Activated CD8-positive, alpha-beta memory T cell treated with anti-CD3 and anti-CD28 coated beads, Interleukin-2, amount 50 U/mL, for 24 hours (primary cell): ENCODE measurements around the gene LMO1.

Source experiments
- DNase-seq: peaks from one replicate; pipeline ENCODE4 v3.0.0-alpha.2; 2020; ENCODE audit errors: extremely low read depth

LMO1 gene

GRCh38 chr11:8242499-8243280 lies 21.0 kb downstream of the LMO1 start:
- no peak for DNase-seq

DNA sequence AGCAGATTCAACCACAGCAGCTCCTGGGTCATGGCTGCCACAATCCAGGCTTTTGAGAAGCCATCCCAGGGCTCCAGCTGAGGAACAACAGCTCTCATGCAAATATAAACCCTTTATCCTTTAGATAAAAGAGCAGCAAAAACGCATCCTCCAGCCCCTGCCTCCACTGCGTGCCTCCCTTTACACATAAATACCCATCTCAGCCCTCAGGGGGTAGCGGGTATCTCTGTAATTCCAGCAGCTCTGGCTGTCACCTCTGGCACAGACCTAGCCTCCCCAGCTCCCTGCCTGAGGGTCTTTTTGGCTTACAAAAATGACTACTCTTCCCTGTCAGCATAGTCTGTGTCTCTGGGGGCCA lies 21.6 kb downstream of the LMO1 start:
- DNase-seq: no peak

GRCh38 chr11:8241373-8242117 lies 22.1 kb downstream of the LMO1 start:
- no peak for DNase-seq

DNA sequence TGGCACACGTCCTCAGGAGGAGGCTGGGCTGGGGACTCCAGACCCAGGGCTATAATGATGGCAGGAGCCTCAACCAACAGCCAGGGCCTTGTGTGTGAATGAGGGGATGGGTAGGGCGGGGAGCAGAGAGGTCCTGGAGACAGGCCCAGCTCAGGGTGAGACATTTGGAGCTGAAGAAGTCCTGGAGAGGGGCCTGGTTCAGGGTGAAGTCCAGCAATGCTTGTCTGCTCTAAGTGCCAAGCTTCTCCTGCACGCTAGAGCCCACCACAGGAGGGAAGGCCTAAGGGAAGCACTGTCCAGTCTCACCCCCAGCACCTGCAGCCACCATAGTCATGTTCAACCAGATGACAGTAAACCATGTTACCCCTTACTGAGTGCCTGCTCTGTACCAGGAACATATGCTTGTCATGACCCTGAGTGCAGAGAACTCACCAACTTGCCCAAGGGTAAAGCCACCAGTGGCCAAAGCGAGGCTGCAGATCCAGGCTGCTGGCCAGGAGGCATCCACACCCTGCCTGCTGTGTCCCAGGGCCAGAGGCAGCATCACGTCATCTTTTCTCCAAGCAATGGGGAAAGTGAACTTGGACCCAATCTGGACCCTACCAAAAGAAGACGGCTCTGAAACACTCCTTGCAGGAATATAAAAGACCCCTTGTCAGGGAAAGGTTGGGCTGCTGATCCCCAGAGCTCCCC lies 24.0 kb downstream of the LMO1 start:
- DNase-seq: no peak

DNA sequence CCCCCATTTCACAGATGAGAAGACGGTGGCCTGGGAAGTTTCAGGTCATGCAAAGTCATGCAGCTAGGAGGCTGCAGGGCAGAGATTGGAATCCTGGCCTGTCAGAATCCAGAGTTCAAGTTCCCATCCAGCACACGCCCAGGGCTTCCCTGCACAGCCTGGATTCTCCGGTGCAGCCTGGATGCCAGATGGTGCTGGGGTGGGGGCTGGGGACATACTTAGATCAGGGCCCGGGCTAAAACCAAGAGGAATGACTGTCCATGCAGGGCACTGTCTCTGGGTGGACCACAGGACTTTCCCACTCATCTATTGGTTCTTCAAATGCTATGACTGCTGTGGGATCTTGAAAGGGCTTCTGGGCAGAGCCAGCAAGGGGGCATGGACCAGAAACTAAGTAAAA lies 24.6 kb downstream of the LMO1 start:
- no peak for DNase-seq

GRCh38 chr11:8237453-8237852 lies 26.2 kb downstream of the LMO1 start:
- DNase-seq: no peak

DNA sequence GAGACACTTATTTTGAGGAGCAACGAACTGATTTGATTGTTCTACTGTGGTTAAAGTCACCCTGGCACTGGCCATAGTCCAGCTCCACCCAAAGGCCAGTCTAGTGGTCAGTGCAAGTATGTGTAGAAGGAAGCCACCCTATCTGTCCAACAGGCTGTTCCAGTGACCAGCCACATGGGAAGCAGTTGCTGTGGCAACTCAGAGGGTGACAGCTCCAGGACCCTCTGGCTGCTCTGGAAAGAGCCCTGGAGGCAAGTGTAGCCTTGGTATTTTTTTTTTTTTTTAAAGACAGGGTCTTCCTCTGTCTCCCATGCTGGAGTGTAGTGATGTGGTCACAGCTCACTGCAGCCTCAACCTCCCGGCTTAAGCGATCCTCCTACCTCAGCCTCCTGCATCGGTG lies 27.8 kb downstream of the LMO1 start:
- no peak for DNase-seq

DNA sequence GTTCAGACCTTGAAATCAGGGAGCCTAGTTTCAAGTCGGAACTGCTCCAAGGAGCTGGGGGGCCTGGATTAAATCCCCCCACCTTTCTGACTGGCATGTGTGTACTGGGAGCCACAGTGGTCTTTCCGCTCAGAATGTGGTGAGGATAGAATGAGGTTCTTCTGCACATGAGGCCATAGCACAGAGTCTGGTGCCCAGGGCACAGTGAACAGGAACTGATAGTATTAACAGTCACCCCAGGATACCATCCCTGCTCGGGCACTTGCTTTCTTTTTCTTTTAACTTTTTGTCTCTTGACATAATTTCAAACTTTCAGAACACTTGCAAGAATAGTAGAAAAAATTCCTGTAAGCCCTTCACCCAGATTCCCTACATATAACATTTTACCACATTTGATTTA lies 28.8 kb downstream of the LMO1 start:
- DNase-seq: no peak

DNA sequence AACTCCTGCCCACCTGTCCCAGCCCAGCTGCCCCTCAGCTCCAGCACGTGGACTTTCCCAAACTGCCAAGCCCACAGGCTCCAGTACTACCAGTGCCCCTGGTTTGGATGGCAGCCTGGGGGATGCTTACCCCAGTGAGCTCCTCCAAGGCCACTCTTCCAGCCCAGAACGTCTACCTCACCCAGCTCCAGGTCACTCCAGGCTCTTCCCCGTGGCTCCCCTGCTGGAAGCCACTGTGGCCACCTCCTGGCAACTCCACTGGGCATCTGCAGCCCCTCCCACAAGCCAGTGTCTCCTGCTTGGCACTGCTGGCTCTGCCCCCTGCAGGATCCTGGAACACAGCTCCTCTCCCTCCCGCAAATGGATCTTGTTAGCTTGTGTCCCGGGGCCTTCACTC lies 29.3 kb downstream of the LMO1 start:
- DNase-seq: no peak

GRCh38 chr11:8233691-8234424 lies 29.8 kb downstream of the LMO1 start:
- DNase-seq: no peak

DNA sequence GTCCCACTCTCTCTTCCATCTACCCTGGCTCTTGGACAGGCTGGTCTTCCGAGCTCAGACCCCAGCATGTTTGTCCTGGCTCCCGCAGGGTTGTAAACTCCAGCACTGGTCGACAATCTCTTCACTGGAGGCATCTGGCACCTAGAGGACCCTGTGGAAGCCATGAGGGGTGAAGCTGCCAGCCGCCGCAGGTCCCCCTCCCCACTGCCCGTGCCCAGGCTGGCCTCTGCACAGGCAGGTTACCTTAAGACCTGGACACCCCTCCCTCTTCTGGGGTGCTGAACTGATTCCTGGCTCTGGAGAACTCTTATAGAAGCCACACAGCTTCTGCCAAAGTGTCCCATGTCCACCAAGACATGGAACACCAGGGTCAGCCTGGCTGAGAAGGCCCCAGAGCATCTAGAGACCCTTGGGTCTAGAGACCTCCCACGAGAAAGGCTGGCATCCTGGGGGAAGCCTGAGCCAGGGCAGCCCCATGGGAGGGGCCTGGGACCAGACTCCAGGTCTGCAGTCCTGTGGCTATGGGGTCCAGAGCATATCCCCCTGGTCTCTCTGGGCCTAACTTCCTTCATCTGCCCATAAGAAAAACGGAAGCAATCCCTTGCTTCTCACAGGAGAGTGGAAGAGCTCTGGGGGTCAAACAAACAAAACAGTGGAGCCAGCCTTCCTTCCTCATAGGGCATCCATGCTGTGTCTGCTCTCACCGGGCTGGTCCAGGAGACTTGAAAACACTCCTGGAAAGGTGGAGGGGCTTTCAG lies 30.6 kb downstream of the LMO1 start:
- DNase-seq: no peak

DNA sequence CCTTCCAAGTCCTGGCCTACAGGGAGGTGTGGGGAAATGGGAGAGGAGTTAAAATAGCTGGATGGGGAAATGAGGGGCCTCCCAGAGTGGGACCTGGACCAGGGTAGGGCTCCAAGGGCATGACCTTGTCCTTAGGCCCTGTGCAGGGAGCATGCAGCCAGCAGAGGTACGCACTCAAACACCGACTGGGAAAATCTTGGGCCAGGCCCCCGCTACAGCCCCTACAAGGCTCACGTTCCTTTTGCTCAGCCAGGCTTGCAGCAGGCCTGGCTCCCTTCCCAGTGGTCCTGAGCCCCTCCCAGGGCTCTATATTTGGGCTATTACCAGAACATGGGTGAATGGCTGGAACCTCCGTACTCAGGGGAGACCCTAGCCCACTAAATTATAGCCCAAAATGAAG lies 31.3 kb downstream of the LMO1 start:
- DNase-seq: no peak

GRCh38 chr11:8231979-8232378 lies 31.7 kb downstream of the LMO1 start:
- DNase-seq: no peak

DNA sequence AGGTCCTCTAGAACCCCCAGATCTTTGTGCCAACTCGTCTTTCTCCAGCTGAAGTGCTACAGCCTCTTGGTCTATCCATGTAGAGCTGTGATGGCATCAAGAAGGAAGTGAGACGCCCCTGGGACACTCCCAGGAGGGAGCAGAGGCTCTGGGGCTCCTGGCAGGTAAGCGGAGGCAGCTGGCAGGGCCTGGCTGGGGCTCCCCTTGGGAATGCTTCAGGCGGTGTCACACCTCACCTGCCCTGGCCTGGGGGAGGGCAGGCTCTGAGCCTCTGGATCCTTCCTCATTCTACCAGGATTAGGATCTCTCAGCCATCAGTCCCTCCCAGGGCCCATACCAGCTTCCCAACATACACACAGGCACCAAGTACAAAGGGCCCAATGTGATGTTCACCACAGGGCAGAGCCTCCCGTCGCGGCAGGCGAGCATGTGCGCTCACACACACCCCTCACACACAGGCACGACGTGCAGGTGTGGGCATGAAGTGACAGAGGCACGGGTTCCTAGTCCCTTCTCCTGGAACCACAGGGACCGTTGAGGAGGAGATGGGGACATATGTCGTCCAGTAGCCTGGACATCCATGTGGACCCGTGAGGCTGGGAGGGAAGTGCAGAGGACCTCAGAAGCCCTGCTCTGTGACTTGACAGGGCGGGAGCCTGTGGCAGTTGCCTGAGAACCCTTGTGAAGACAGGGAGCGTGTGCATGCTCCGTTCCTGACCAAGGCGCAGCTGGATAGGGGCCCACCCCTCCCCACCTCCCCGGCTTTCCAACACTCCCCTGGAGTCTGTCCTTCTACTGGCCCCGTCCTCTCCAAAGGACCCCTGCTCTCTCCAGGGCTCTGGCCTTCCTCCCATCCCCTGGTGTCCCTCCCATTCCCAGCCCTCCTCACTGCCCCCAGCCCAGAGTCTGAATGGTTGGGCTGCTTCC lies 32.5 kb downstream of the LMO1 start:
- DNase-seq: no peak

- no peak for DNase-seq
Measured at GRCh38 chr11:8230178-8230859, 33.4 kb downstream of the LMO1 start.

DNA sequence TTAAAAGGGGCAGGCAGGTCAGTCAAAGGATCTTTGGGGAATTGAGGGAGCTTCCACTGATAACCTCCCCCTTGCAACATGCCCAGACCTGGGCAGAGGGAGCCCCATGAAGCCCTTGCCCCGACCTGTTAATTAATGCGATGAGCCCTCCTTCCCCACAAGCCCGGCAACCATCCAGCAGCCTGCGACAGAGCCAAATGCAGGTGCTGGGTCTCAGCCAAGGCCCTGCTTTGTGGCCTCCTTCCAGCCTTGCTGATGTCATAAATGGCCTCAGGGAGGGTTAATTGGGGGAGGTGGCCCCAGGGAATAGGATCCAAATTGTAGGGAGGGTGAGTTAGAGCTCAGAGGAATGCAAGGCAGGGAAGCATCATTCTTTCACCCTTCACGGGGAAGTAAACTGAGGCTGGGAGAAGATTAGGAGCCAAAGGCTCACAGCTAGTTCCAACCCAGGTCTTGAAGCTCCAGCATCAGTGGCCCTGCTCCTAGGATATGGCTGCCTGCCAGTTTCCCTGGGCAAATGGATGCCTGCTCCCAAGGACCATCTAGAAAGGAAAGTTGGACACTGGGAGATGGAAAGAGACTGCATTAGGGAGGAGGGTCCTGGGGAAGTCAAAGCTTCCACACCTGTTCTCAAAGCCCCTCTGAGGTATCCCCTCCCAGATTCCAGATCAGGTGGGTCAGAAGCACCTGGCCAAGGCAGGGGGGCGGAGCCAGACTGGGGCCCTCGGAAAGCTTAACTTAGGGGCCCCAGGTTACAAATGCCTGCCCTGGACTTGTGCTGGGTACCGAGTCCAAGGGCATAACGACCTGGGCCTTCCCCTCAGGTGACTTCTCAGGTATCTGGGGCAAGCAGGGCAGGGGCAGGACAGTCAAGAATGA lies 34.1 kb downstream of the LMO1 start:
- no peak for DNase-seq

- no peak for DNase-seq
Measured at GRCh38 chr11:8228231-8228630, 35.4 kb downstream of the LMO1 start.
